ENCODE measurements around the gene AUTS2. TPM values are rescaled to one million over a fixed set of nuclear protein-coding genes. Genes with fewer than 3 reads are reported as not detected.

Gene AUTS2
- total RNA-seq, 1 experiment from 2014 or later, result 42.1 TPM

- CTCF ChIA-PET, result no interaction called here
- no peak for DNase-seq (ENCODE audit: low spot score)
- POLR2A ChIA-PET (ENCODE audit: low non-redundant PET), result no interaction called here
- no peak overlapping the region for H3K27ac ChIP-seq (ENCODE audit: low read depth, low read length, poor library complexity, severe bottlenecking)
- intact Hi-C loops (cut with micrococcal nuclease; ENCODE audit: unreplicated experiment), result no loop called here
- H3K4me3 ChIP-seq (ENCODE audit: low read depth, low read length, poor library complexity, severe bottlenecking), result no peak overlapping the region
- BruUV-seq (replicated peaks), result no TSS peak
- TF ChIP-seq CTCF (conservative IDR thresholded peaks at IDR 0.05; ENCODE audit: low read depth, low read length) (no peak), EZH2 (IDR thresholded peaks at IDR 0.05; ENCODE audit: borderline replicate concordance, low read depth, low read length, poor library complexity, severe bottlenecking) (no peak)
- no peaks in the 10 kb centered on the region for H3K27me3 ChIP-seq (replicated peaks; ENCODE audit: insufficient read depth, low read depth, low read length, poor library complexity)
- H3K9me3 ChIP-seq (ENCODE audit: low read depth, low read length, poor library complexity, severe bottlenecking), result no peaks in the 10 kb centered on the region
- H3K36me3 ChIP-seq (ENCODE audit: insufficient read depth, low read length, poor library complexity, severe bottlenecking), result no peaks in the 10 kb centered on the region
- no peaks in the 10 kb centered on the region for H3K4me1 ChIP-seq (ENCODE audit: insufficient read depth, low read length, poor library complexity, severe bottlenecking)
Observed at GRCh38 chr7:70735313-70735712, 1137.0 kb downstream of the AUTS2 start.

GRCh38 chr7:70736715-70737460 lies 1138.6 kb downstream of the AUTS2 start:
- Histone ChIP-seq H3K9me3 (ENCODE audit: low read depth, low read length, poor library complexity, severe bottlenecking) (no peaks in the 10 kb centered on the region), H3K36me3 (ENCODE audit: insufficient read depth, low read length, poor library complexity, severe bottlenecking) (no peaks in the 10 kb centered on the region), H3K4me3 (ENCODE audit: low read depth, low read length, poor library complexity, severe bottlenecking) (no peak overlapping the region), H3K27ac (ENCODE audit: low read depth, low read length, poor library complexity, severe bottlenecking) (no peak overlapping the region), H3K27me3 (replicated peaks; ENCODE audit: insufficient read depth, low read depth, low read length, poor library complexity) (no peaks in the 10 kb centered on the region), H3K4me1 (ENCODE audit: insufficient read depth, low read length, poor library complexity, severe bottlenecking) (no peaks in the 10 kb centered on the region)
- DNase-seq (ENCODE audit: low spot score), result no peak
- intact Hi-C loops (cut with micrococcal nuclease; ENCODE audit: unreplicated experiment), result no loop called here
- ChIA-PET POLR2A (ENCODE audit: low non-redundant PET) (no interaction called here), CTCF (no interaction called here)
- BruUV-seq (replicated peaks), result no TSS peak
- no peak for TF ChIP-seq CTCF (conservative IDR thresholded peaks at IDR 0.05; ENCODE audit: low read depth, low read length)
- no peak for TF ChIP-seq EZH2 (IDR thresholded peaks at IDR 0.05; ENCODE audit: borderline replicate concordance, low read depth, low read length, poor library complexity, severe bottlenecking)

GRCh38 chr7:70738151-70738885 lies 1140.0 kb downstream of the AUTS2 start:
- Histone ChIP-seq H3K4me3 (ENCODE audit: low read depth, low read length, poor library complexity, severe bottlenecking) (no peak overlapping the region), H3K4me1 (ENCODE audit: insufficient read depth, low read length, poor library complexity, severe bottlenecking) (no peaks in the 10 kb centered on the region), H3K9me3 (ENCODE audit: low read depth, low read length, poor library complexity, severe bottlenecking) (no peaks in the 10 kb centered on the region), H3K27ac (ENCODE audit: low read depth, low read length, poor library complexity, severe bottlenecking) (no peak overlapping the region), H3K27me3 (replicated peaks; ENCODE audit: insufficient read depth, low read depth, low read length, poor library complexity) (no peaks in the 10 kb centered on the region), H3K36me3 (ENCODE audit: insufficient read depth, low read length, poor library complexity, severe bottlenecking) (no peaks in the 10 kb centered on the region)
- no peak for TF ChIP-seq EZH2 (IDR thresholded peaks at IDR 0.05; ENCODE audit: borderline replicate concordance, low read depth, low read length, poor library complexity, severe bottlenecking)
- no peak for TF ChIP-seq CTCF (conservative IDR thresholded peaks at IDR 0.05; ENCODE audit: low read depth, low read length)
- no TSS peak for BruUV-seq (replicated peaks)
- CTCF ChIA-PET, result interaction anchor here (0.6 kb wide), 1 partner anchor 1144 kb away, joined by 4 read pairs; no protein-coding TSS in a partner anchor
- POLR2A ChIA-PET (ENCODE audit: low non-redundant PET), result interaction anchor here (0.7 kb wide), 1 partner anchor 683 kb away, joined by 3 read pairs; no protein-coding TSS in a partner anchor
- DNase-seq (ENCODE audit: low spot score), result no peak
- intact Hi-C loops (cut with micrococcal nuclease; ENCODE audit: unreplicated experiment), result no loop called here

Data from A673 (cell line).